K562 (cell line): Measurements from ENCODE around the gene LRRK1. TPM values are rescaled to one million over a fixed set of nuclear protein-coding genes. Genes with fewer than 3 reads are reported as not detected.

ENCODE experiments used
- BDP1 ChIP-seq: IDR thresholded peaks from 3 replicates; pipeline ENCODE4 v1.6.1; 2011; ENCODE audit not compliant: insufficient read length, insufficient read depth
- BHLHE40 ChIP-seq: IDR thresholded peaks from 2 replicates; pipeline ENCODE4 v1.6.1; 2011; ENCODE audit warnings: low read length, improper control_type of control experiment
- MAFK ChIP-seq: IDR thresholded peaks from 2 replicates; pipeline ENCODE4 v1.6.1; 2011; ENCODE audit warnings: low read length, improper control_type of control experiment
- NCOA4 ChIP-seq: fragments of 450-650 bp; IDR thresholded peaks from 2 replicates; pipeline ENCODE4 v1.6.1; 2018; ENCODE audit warnings: mild to moderate bottlenecking; ENCODE audit not compliant: partially characterized antibody
- RB1 ChIP-seq: fragments of 450-650 bp; IDR thresholded peaks from 2 replicates; pipeline ENCODE4 v1.6.1; 2017; ENCODE audit warnings: low read depth, mild to moderate bottlenecking
- REST ChIP-seq, 2 experiments: fragments of 450-650 bp; formaldehyde crosslinking in 1 of 2; IDR thresholded peaks; 2 replicates each; pipeline versions ENCODE4 v1.4.0 to v1.6.1; 2014 to 2020; ENCODE audit warnings: mild to moderate bottlenecking in 2 of 2, borderline replicate concordance in 1 of 2, low read depth in 1 of 2
- RFX5 ChIP-seq: IDR thresholded peaks from 2 replicates; pipeline ENCODE4 v1.6.1; 2011; ENCODE audit warnings: low read depth, mild to moderate bottlenecking, improper control_type of control experiment, low read length
- SIN3B ChIP-seq: fragments of 450-650 bp; IDR thresholded peaks from 2 replicates; pipeline ENCODE4 v1.6.1; 2017; ENCODE audit warnings: low read depth, mild to moderate bottlenecking, moderate library complexity
- SMAD3 ChIP-seq: fragments of 450-650 bp; formaldehyde crosslinking; conservative IDR thresholded peaks from 2 replicates; pipeline ENCODE4 v1.4.0; 2020; ENCODE audit warnings: mild to moderate bottlenecking
- WHSC1 ChIP-seq: IDR thresholded peaks from one replicate; pipeline ENCODE4 v1.6.1; 2012; ENCODE audit warnings: low read length, control low read depth, inconsistent platforms
- ZC3H11A ChIP-seq: IDR thresholded peaks from 2 replicates; pipeline ENCODE4 v1.6.1; 2012; ENCODE audit warnings: low read depth, low read length, improper control_type of control experiment
- ZFP30 ChIP-seq: fragments of 250-450 bp; sonication (Bioruptor Pico); IDR thresholded peaks from 2 replicates; pipeline ENCODE4 v1.8.0; 2022; ENCODE audit warnings: moderate library complexity, mild to moderate bottlenecking, inconsistent platforms, borderline replicate concordance
- ZNF121 ChIP-seq: sonication (generic); formaldehyde crosslinking; conservative IDR thresholded peaks from 2 replicates; pipeline ENCODE4 v1.8.0; 2022; ENCODE audit warnings: missing genetic modification reagents
- ZNF134 ChIP-seq: fragments of 250-450 bp; sonication (Bioruptor Pico); conservative IDR thresholded peaks from 2 replicates; pipeline ENCODE4 v1.4.0; 2020
- polyA plus RNA-seq, 8 experiments: library from polyadenylated mRNA; depleted of rRNA in 4 of 8; stranded (reverse) in 5 of 8; unstranded in 3 of 8; fragments of >200 nt; fragmentation: Nextera tagmentation in 2 of 8; fragmentation: Illumina TruSeq in 1 of 8; extraction: Ambion mirVana in 2 of 8; extraction: Trizol in 1 of 8; gene quantifications; 2 replicates each; pipeline versions ENCODE4 v1.2.1 to v1.2.3, GENCODE V29; 2011 to 2014; ENCODE audit warnings: inconsistent platforms in 1 of 8, missing spikeins in 1 of 8
- total RNA-seq, 7 experiments: library from RNA; depleted of rRNA in 6 of 7; stranded (reverse); fragments of >200 nt in 6 of 7; fragmentation: Illumina TruSeq in 2 of 7; extraction: Trizol in 2 of 7; gene quantifications; 2 replicates each; pipeline versions ENCODE4 v1.2.1 to v1.2.3, GENCODE V29; 2011 to 2021; ENCODE audit warnings: low replicate concordance in 1 of 7

LRRK1 gene
- total and polyA plus RNA-seq, 9 of the 15 experiments (the other 6 are each of a cell fraction or from before 2014, with no cell fraction given): 0.01 to 1.5 (median 0.11) TPM

GRCh38 chr15:101006931-101007691, 88.0 kb downstream of the LRRK1 start (continued):
- no peak for TF ChIP-seq MAFK
- TF ChIP-seq ZNF134: no peak
- peak; percentile 77; the same call in 1 of the 2 replicates for TF ChIP-seq REST (IDR thresholded peaks at IDR 0.05; ENCODE audit: borderline replicate concordance)
- TF ChIP-seq REST (CRISPR knock-in tag; IDR thresholded peaks at IDR 0.05; ENCODE audit: low read depth): no peak
- TF ChIP-seq RB1: peak; percentile 66; the same call in 1 of the 2 replicates
- no peak for TF ChIP-seq ZC3H11A
- no peak for TF ChIP-seq WHSC1
- no peak for TF ChIP-seq RFX5
- no peak for TF ChIP-seq ZFP30 (CRISPR knock-in tag)
- TF ChIP-seq SMAD3: no peak
- TF ChIP-seq BDP1: no peak
- TF ChIP-seq NCOA4: no peak
- no peak for TF ChIP-seq SIN3B
- no peak for TF ChIP-seq ZNF121 (CRISPR knock-in tag)
- peak; percentile 63; the same call in 1 of the 2 replicates for TF ChIP-seq BHLHE40
